ENCODE measurements around the gene HBG2.
A peak's percentile ranks its signal among the peaks of the same experiment; 100 is the strongest.

The HBG2 gene

GRCh38 chr11:5281596-5281995, 27.0 kb upstream of the HBG2 start:
- H3K4me3 ChIP-seq (replicated peaks; ENCODE audit: low read depth, low read length): no peak overlapping the region
- TF ChIP-seq CTCF (IDR thresholded peaks at IDR 0.05; ENCODE audit: low read depth, low read length, missing control alignments): no peak
- DNase-seq (ENCODE audit: extremely low read depth, low read depth): no peak

- no peak overlapping the region for H3K4me3 ChIP-seq (replicated peaks; ENCODE audit: low read depth, low read length)
- no peak for TF ChIP-seq CTCF (IDR thresholded peaks at IDR 0.05; ENCODE audit: low read depth, low read length, missing control alignments)
- peak; percentile 100 for DNase-seq (ENCODE audit: extremely low read depth, low read depth)
These were observed 26.1 kb upstream of the HBG2 start for GRCh38 chr11:5280582-5281102.

- TF ChIP-seq CTCF (IDR thresholded peaks at IDR 0.05; ENCODE audit: low read depth, low read length, missing control alignments): no peak
- H3K4me3 ChIP-seq (replicated peaks; ENCODE audit: low read depth, low read length): no peak overlapping the region
- DNase-seq (ENCODE audit: extremely low read depth, low read depth): no peak
These were observed 25.0 kb upstream of the HBG2 start for GRCh38 chr11:5279471-5280090.

- DNase-seq (ENCODE audit: extremely low read depth, low read depth): no peak
- H3K4me3 ChIP-seq (replicated peaks; ENCODE audit: low read depth, low read length): no peak overlapping the region
- no peak for TF ChIP-seq CTCF (IDR thresholded peaks at IDR 0.05; ENCODE audit: low read depth, low read length, missing control alignments)
These were observed 23.3 kb upstream of the HBG2 start for GRCh38 chr11:5277807-5278382.

- no peak for TF ChIP-seq CTCF (IDR thresholded peaks at IDR 0.05; ENCODE audit: low read depth, low read length, missing control alignments)
- no peak overlapping the region for H3K4me3 ChIP-seq (replicated peaks; ENCODE audit: low read depth, low read length)
- DNase-seq (ENCODE audit: extremely low read depth, low read depth): no peak
These were observed 22.1 kb upstream of the HBG2 start for GRCh38 chr11:5276697-5277096.

- H3K4me3 ChIP-seq (replicated peaks; ENCODE audit: low read depth, low read length): no peak overlapping the region
- no peak for DNase-seq (ENCODE audit: extremely low read depth, low read depth)
- TF ChIP-seq CTCF (IDR thresholded peaks at IDR 0.05; ENCODE audit: low read depth, low read length, missing control alignments): no peak
These were observed 21.0 kb upstream of the HBG2 start for GRCh38 chr11:5275369-5276110.

Data from HFF-Myc (cell line).